HG03045 (cell line): Measurements from ENCODE around the gene TSHZ2.
"Not testable (repeated sequence)": the region's sequence is repeated elsewhere in the genome, so short reads cannot be mapped to it uniquely, and the experiment has no call there.

Source experiments
- ATAC-seq: cut with Tn5 transposase; IDR thresholded peaks from one replicate; pipeline ENCODE4 v1.9.1; 2021; ENCODE audit warnings: mild to moderate bottlenecking, moderate library complexity; ENCODE audit not compliant: unreplicated experiment

The TSHZ2 gene

DNA sequence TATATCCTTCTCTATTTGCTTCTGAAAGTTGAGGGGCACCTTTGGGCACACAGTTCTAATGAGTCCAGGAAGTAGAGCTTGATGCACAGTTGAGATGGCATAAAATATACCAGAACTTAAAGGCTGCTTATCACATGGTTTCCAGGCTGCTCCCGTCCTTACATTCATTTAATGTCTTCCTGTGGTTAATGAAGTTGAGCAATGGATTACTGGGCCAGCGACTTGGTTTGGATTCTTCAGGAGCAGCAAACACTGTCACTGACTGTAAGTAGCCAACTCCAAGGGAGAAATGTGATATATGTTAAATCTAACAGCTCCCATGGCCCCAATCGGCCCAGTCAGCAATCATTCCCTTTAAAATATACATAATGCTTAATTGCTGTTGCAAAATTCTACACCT lies 9.0 kb upstream of the TSHZ2 start:
- ATAC-seq, result no peak

DNA sequence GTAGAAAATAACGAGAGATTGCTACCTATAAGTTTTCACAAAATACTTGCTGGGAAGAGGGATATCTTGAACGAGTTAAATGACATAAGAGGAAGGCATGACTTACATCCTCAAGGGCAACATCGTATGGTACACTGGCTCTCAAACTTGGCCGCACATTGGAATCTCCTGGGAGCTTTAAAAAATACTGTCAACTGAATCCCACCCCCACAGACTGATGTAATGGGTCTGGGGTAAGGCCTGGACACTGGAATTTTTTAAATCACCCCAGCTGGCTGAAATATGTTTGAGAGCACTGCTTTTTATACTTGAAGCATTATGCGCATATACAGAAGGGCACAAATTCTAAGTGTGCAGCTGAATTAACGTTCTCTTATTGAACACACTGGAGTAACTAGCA lies 8.0 kb upstream of the TSHZ2 start:
- ATAC-seq, result no peak

DNA sequence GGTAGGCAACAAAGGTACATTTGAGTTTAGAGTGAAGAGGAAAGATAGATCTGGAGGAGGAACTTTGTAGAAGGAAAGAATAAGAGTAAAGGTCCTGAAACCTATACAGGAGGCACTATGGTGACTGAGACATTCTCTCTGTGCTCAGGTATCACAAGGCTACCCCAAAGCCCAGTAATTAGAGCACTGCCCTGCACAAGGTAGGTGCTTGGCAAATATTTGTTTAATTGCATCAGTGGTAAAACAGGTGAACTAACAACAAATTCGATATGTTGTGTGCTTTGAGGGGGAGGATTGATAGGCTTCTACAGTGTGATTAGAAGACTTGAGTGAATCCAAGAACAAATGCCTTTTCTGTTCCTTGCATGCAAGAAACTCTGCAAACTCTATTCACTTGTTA lies 6.8 kb upstream of the TSHZ2 start:
- no peak for ATAC-seq

DNA sequence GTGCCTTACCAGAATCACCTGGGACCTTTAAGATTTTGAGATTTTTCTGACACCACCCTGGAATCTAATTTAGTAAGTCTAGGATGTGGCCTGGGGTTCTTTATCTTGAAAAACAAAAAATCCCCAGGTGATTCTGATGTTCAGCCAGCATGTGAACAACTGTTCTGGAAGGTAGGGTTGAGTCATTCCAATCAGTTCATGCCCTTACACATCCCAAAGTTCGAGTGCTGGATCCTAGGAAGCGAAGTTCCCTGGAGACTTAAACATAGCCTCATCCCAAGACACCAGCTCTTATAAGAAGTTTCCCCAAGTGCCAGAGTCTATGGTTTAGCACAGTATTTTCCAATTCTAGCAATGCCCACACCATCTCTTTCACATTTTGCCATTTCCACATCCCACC lies 6.3 kb upstream of the TSHZ2 start:
- ATAC-seq, result no peak

DNA sequence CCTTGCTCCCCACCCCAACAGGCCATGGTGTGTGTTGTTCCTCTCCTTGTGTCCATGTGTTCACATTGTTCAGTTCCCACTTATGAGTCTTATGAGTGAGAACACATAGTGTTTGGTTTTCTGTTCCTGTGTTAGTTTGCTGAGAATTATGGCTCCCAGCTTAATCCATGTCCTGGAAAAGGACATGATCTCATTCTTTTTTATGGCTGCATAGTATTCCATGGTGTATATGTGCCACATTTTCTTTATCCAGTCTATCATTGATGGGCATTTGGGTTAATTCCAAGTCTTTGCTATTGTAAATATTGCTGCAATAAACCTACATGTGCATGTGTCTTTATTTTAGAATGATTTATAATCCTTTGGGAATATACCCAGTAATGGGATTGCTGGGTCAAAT lies 5.6 kb upstream of the TSHZ2 start:
- ATAC-seq, result not testable (repeated sequence)

DNA sequence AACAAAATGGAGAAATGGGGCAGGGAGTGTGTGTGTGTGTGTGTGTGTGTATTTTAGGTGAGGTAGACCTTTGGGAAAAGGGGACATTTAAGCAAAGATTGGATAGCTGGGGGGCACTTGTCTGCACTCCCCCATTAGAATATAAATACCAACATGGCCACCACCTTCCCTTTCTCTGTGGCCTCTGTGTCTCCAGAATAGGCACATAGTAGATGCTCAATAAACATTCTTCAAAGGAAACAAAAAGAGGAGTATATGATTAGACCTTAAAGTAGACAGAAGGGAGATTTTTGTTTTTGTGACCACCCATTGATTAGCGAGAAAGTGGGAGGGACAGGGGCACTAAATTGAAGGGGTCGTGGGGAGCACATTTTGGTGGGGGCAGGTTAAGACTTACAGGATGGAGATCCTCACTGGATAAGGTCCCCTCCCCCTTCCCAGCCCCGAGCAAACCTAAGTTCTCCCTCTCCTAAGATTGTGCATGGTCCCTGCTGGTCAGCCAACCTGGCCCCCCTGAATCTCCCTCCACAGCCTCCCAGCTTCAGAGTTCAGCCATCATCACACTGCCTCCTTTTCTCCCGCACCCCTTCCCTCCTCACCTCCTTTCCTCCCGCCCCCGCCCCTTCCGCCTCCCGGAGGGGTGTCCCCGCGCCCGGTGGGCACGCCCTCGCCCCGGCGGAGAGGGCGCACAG lies 514 bp upstream of the TSHZ2 start:
- ATAC-seq, result no peak

DNA sequence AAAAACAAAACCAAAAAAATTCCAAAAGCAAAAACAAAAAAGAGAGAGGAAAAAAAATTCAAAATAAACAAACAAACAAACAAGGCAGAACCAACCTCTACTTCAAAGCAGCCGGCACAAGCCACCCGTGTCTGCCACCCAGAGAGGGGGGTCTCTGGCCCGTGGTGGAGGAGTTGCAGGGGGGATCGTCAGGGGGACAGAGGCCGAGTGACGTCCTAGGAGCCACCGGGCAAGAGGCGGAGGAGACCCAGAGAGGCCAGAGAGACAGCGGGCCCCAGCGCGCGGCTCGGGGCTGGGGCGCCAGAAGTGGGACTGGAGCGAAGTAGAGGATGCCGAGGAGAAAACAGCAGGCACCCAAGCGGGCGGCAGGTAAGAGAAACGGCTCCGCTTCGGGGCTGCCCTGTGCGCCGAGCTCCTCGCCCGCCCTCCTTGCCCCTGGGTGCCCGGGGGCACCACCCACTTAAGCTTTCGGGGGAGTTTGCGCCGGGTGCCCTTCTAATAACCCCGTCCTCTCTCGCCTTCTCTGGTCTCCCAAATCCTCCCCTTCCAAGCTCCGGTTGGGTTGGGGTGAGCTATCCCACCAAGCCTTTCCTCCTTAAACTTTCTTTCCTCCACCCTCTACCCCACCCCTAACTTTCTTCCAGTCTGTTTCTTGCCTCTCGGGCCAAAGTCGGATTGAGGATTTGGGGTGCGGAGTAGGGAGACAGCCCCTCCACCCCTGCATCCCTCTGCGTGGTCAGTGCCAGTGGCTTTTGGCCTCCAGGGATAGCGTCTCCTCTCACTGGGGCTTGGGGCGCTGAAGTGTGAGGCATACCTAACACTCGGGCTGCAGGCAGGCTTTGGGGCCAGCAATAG lies 1.0 kb downstream of the TSHZ2 start:
- ATAC-seq, result no peak

DNA sequence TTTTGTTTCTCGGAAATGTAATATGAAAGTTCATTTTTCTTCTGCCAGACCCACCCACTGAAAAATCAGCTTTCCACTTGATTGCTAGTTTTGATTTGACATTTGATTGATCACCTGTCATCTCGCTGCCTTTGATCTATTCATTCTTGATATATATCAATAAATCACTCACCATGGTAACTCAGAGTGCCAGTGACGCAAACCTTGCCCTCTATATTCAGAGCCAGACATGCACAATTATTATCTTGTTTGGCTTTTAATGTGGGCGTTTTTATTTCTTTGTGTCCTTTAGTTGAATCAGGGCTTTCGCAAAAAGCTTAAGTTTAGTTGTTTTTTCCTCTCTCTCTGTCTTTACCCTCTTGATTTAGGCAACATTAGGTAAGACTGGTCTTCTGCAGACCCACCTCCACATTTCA lies 2.0 kb downstream of the TSHZ2 start:
- no peak for ATAC-seq

DNA sequence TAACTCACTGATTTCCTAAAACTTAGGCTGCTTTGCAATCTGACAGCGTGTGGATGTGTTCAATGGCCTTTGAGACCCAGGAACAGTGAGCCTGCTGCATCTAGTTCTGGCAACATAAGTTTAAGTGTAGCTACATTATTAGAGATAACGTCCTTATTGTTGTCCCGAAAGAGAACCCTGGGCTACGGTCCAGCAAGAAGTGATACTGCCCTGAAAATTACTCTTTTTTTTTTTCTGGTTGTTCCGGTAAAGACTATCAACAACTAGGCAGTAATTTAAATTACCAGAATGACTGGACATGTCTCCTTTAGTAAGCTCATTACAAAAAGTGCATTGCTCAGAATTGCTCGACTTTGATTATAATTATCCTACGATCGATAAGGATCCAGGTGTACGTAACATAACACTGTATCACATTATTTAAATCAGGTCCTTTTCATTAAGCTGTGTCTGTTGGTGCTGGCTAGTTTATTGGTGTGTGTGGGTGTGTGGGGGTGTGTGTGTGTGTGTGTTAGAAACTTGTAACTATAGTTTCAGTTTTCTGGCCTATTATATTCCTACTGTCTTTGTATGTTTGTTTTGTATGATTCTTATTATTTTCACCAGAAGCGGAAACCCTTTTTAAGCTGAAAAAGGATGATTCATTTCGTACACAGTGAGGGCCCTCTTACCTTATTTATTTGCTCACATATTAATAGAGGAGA lies 3.0 kb downstream of the TSHZ2 start:
- no peak for ATAC-seq

DNA sequence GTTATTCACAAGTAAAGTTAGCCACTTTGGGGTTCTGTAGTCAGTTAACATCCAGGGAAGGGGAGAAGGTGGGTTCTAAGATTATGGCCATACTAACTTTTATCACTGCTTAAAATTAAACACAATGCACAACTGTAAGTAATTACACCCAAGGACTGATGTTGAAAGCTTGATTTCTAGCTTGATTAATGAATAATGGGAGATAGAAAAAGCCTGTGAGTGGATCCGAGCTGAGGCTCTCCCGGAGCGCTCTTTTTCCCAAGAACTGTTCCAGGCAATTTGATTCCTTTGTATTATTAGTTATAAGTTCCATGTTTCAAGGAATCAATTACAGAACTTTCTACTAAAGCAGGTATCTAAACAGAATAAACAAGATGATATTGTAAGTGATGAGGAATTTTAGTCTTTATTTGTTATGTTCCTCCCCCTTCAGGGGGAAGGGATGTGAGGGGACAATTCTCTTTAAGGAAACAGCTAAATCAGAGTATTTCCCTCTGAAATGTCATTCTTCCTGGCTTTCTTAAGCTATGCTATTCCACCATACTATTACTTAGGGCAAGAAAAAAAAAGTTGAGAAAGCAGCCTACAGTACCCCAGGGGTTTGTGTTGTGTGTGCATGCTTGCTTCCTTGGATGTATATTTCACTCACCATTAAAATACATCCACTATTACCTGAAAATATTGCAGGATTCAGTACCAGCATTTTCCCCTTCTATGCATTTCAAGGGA lies 3.8 kb downstream of the TSHZ2 start:
- no peak for ATAC-seq

DNA sequence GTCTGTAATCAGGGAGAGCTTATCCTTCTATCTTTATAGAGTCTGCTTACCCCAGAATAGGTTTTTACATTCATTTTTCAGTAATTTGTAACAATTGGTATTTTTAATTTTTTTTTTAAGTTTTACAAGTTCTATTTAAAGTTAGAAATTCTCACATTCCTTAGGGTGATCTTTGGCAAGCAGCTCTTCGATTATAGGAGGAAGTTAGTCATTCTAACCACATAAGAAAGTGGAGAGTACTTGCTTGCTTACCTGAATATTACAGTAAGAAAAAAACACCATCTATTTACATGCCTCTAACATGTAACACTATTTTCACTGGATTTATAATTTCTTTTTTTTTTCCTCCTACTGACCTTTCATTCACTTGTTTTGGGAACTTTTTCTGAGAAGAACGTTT lies 6.7 kb downstream of the TSHZ2 start:
- no peak for ATAC-seq

DNA sequence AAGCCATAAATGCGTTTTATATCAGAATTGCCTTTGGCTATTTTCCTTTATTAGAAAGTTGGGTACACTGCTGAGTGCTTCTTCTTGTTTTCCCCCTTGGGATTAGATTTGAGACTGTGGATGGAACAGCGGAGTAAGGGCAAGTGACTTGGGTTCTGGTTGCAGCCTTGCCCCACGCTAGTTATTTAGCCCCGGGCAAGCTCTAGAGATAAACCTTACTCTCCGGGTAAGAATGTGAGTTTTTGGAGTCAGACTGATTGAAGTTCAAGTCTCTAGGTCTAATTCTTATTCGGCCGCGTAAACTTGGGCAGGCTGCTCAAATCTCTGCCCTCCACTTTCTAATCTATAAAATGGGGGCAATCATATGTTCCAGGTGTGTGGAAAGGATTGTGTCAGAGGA lies 8.9 kb downstream of the TSHZ2 start:
- ATAC-seq, result no peak

DNA sequence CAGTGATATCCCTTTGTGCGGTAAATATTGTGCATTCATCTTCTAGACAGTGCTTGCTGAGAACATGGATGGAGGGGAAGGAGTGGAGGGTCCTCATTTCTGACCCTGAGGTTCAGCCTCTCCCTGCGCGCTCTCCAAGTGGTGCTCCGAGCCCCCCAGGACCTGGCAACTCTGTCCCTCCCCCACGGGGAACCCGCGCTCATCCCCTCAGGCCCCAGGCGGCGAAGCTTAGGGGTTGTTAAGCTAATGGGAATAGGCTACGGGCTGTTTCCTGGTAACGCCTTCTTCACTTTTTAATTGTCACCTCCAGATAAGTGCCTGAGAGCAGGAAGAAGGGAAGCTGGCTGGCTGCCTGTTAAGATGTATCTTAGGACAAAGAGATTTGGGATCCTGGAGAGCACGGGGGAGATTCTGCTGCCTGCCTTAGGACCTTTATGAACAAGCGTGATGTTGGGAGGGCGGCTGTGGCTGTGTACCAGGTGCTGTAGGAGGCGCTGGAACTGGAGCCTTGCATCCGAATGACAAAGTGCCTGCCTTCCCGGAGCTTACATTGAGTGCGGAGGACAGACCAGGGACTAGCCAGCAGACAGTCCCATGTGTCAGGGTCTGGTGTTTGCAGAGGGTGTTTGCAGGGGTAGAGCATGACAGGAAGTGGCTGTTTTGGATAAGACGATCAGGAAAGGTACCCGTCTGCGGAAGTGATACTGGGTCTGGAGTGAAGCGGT lies 11.7 kb downstream of the TSHZ2 start:
- no peak for ATAC-seq

DNA sequence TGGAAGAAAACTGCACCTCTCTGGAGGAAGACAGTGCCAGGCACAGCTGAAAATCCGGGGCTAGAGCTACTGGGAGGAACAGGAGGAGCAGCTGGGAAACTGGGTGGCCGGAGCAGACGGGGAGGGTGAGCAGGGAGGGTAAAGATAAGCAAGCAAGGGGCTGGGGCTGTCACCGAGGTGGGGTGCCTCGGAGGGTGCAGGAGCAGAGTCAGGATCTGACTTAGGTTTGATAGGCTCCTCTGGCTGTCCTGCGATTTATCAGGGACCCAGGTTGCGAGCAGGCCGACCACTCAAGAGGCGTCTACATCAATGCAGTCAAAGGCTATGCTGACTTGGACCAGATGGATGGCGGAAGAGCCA lies 12.3 kb downstream of the TSHZ2 start:
- no peak for ATAC-seq

DNA sequence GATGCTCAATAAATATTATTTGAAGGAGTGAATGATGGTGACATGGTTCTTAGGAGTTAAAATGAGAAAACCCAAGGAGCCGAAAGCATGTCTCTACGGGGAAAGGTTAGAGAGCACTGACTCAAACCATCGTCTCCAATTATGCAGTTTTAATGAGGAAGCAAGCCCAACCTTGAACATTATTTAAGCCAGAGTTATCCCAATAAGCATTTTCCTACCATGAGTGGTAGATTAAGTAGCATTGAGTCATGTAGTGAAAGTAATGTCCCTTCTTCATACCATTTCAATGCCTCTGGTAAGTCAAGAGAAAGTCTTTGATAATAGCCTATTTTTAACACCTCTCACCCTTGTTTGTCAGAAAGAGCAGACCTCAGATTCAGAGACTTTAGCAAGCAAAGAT lies 13.5 kb downstream of the TSHZ2 start:
- no peak for ATAC-seq

DNA sequence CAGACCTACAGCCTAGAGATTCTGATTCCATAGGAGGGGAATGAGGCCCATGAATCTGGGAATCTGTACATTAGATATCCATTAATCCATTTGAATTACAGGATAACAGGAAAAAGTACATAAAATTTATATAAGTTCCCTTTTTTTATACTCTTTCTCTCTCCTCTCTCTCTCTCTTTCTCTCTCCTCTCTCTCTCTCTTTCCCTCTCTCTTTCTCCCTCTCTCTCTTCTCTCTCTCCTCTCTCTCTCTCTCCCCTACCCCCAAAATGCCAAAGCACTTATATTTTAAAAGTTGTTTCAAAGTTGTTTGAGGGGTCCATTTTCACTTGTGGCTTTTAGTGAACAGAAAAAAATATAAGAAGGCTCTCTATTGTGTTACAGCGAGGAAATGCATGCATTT lies 15.1 kb downstream of the TSHZ2 start:
- ATAC-seq, result no peak

DNA sequence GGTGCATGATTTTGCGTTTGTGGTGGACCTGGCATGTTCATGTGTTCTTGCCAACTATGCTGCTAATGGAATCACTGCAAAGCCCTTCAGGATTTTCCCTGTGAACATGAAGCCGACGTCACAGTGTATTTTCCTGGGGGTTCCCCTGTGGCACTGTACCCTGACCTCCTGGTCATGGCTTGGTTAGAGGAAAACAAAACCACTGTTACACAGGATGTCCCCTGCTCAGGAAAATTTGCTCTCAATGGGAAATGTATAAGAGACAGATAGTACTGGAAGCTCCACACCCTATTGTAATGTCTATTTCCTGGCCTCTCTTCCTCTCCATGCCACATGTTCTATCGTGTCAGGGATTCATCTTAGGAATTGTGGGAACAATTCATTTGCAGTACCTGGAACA lies 19.7 kb downstream of the TSHZ2 start:
- no peak for ATAC-seq

DNA sequence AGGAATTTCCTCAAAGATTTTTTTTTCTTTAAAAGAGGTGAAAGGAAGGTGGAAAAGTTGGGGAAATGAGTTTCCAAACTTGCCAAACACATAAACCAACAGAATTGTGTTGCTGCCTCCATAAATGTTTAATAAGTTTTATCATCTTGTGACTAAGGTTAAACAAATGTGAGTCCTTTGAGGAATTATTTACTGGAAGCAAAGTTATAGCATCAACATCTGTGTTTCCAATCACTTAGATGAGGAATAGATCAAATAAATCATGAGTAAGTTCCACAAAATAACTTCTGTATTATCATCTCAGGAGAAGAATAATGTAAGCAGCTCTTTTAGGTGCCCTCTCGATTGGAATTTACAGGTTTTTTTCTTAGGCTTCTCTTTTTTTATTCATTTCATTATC lies 20.5 kb downstream of the TSHZ2 start:
- no peak for ATAC-seq

DNA sequence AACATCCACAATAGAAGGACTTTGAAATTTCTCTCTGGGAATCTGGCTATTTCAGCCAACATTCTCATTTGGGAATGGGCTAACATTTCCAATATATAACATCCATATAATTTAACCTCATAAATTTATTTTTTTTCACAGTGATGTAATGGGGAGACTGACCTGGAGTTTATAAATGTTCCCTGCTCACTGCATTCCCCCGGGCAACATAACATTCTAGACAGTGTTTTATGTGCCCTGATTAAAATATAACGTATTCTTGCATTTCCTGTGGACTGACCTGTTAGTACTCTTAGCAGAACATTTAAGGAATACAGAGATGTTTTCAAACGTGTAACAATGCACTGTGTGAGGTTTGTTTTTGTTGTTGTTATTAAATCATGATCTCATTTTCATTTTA lies 20.9 kb downstream of the TSHZ2 start:
- ATAC-seq, result no peak

DNA sequence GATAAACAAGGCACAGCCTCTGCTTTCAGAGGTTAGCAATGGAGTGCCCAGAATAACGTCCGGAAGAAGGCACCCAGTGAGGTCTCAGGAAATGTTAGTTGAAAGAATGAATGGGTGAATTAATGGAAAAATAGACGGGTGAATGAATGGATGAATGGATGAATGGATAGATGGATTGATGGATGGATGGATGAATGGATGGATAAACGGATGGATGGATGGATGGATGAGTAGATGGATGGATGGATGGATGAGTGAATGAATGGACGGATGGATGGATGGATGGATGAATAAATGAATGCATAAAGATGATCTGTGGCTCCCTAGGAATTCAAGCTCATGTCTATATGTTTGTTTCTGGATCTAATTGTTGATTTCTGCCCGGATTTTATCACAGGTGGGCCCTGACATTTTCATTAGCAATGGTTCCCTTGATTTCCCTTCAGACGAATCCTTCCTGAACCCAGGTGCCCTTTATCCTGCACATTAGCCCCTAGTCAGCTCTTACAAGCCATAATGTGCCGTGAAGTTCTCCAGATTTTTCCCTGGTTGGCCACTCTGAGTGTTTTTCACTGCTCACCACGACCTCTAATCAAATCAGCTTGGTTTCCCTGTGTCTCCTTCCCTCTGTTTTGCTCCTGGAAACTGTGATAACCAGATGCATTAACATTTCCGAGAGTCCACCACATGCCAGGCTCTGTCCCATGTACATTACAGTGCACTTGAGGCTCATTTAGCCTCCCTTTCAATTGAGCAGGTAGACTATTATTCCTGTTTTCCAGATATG lies 22.2 kb downstream of the TSHZ2 start:
- ATAC-seq, result no peak
